Measurements from ENCODE around the gene OR4C46. TPM values are rescaled to one million over a fixed set of nuclear protein-coding genes. Genes with fewer than 3 reads are reported as not detected.

OR4C46 gene
- total RNA-seq, 1 experiment from 2014 or later = not detected

Other genes starting within 250 kb of the OR4C46 start
- not detected in 2 replicates for gene OR4A5, start 102.8 kb upstream of the OR4C46 start, total RNA-seq (2021)